ENCODE measurements around the gene AGAP2.
A peak's percentile ranks its signal among the peaks of the same experiment; 100 is the strongest.
"Not testable (repeated sequence)": the region's sequence is repeated elsewhere in the genome, so short reads cannot be mapped to it uniquely, and the experiment has no call there.

Gene AGAP2

GRCh38 chr12:57738661-57739237 is at the start of gene AGAP2:
AGAP2 (minus strand) TSS chr12:57738742; CDS start chr12:57738246, 496 bp downstream.
- DNase-seq, result peak; percentile 9

DNA sequence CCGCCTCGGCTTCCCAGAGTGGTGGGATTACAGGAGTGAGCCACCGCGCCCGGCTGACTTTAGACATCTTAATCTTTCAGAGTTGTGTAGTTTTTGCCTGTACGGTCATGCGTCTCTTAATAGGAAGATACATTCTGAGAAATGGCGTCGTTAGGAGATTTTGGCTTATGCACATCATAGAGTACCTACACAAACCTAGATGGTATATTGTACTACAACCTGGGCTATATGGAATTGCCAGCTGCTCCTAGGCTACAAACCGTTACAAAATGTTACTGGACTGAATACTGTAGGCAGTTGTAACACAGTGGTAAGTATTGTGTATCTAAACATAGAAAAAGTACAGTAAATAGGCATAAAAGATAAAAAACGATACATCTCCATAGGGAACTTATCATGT is 45.3 kb upstream of the AGAP2 start:
- DNase-seq, result no peak

- no peak for DNase-seq
These were observed 44.9 kb upstream of the AGAP2 start for GRCh38 chr12:57783466-57783801.

DNA sequence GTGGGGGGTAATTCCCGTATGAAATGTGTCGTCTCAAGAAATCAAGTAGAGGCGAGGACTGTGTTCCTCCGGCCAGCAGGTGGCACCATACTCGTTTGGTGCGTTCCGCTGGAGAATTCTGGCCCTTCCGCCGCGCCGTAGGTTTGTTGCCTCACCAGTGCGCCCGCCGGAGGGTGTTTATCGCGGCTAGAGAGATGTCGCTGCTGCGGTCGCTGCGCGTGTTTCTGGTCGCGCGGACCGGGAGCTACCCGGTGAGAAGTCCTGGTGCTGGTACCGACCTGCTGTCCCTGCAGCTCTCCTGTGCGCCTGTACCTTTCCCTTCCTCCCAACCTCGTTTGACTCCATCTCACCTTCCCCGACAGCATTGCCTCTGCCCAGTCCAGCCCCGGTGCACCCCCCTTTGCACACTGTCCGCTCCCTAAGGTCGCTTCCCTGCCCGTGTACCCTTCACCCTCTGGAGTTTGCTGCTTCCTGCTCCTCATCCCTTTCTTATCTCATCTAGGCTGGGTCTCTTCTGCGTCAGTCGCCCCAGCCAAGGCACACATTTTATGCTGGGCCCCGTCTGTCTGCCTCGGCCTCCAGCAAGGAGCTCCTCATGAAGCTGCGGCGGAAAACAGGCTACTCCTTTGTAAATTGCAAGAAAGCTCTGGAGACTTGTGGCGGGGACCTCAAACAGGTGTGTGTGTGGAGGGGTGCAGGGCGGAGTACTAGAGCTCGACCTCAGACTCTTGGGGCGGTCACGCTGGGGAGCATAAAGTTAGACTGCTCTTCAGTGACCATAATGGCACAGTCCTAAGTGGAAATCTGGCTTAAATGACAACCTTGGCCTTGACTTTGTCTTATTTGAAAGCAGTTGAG is 44.3 kb upstream of the AGAP2 start, which contains the start of gene TSFM:
TSFM (plus strand) TSS at position 180 of the 858 bp plus-strand sequence; CDS start at position 195, 15 bp downstream.
- peak; percentile 81 for DNase-seq

- no peak for DNase-seq
These were observed 43.7 kb upstream of the AGAP2 start for GRCh38 chr12:57782243-57782607.

- no peak for DNase-seq
These were observed 43.3 kb upstream of the AGAP2 start for GRCh38 chr12:57781801-57782200.

- DNase-seq, result no peak
These were observed 42.7 kb upstream of the AGAP2 start for GRCh38 chr12:57781244-57781643.

DNA sequence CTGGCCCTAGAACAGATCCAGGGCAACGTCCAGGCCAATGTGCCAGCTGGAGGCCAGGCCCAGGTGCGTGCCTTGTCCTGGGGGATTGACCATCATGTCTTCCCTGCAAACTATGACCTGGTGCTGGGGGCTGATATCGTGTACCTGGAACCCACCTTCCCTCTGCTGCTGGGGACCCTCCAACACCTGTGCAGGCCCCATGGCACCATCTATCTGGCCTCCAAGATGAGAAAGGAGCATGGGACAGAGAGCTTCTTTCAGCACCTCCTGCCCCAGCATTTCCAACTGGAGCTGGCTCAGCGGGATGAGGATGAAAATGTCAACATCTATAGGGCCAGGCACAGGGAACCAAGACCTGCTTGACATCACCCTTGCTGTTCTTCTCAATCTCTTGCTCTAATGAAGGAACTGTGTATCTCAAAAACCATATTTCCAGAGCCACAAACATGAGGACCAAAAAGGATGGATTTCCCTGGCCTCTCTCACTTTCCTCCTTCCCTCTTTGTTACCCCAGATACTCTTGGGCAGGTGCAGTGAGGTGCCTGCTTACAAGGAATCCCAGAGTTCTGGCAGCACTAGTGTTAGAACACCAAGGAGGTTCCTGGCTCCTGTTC is 41.8 kb upstream of the AGAP2 start:
- no peak for DNase-seq

- DNase-seq, result no peak
These were observed 41.2 kb upstream of the AGAP2 start for GRCh38 chr12:57779736-57780135.

- DNase-seq, result no peak
These were observed 39.4 kb upstream of the AGAP2 start for GRCh38 chr12:57777911-57778310.

GRCh38 chr12:57777367-57777766 is 38.8 kb upstream of the AGAP2 start:
- no peak for DNase-seq

DNA sequence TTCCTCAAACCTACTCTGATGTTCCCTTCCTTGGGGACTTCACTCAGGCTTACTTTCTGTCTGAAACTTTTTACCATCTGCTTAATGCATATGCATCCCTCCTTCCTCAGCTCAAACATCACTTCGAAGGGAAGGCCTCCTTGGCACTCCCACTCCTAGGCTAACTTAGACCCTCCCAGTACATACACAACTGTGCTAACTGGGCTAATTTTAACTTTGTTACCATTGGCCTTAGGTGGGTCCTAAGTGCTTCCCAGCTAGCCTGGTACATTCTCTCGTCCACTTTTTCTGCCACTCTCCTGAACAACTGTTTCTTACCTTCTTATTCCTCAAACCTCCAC is 37.7 kb upstream of the AGAP2 start:
- no peak for DNase-seq

- no peak for DNase-seq
These were observed 37.2 kb upstream of the AGAP2 start for GRCh38 chr12:57775563-57776246.

DNA sequence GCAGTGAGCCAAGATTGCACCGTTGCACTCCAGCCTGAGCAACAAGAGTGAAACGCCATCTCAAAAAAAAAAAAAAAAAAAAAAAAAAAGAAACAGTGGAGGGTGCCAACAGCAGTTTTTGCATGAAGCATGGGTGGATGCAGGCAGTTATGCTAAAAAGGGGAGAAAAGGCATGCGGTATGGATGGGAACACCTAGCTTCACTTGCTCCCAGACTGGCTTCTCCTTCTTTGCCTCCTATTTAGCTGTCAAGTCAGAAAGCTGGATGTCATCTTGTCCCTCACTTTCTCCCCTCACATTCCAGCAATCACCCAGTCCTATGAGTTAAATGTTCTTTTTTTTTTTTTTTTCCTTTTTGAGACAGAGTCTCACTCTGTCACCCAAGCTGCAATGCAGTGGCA is 36.5 kb upstream of the AGAP2 start:
- DNase-seq, result no peak

DNA sequence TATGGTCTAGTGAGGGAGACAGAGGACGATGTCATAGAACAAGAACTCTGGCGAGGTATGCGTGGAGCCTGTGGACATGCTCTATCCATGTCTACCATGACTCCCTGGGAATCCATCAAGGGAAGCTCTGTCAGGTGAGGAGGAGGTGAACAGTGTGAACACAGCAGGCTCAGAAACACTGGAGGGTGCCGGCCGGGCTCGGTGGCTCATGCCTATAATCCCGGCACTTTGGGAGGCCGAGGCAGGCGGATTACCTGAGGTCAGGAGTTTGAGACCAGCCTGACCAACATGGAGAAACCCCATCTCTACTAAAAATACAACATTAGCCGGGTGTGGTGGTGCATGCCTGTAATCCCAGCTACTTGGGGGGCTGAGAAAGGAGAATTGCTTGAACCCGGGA is 36.1 kb upstream of the AGAP2 start:
- DNase-seq, result not testable (repeated sequence)

DNA sequence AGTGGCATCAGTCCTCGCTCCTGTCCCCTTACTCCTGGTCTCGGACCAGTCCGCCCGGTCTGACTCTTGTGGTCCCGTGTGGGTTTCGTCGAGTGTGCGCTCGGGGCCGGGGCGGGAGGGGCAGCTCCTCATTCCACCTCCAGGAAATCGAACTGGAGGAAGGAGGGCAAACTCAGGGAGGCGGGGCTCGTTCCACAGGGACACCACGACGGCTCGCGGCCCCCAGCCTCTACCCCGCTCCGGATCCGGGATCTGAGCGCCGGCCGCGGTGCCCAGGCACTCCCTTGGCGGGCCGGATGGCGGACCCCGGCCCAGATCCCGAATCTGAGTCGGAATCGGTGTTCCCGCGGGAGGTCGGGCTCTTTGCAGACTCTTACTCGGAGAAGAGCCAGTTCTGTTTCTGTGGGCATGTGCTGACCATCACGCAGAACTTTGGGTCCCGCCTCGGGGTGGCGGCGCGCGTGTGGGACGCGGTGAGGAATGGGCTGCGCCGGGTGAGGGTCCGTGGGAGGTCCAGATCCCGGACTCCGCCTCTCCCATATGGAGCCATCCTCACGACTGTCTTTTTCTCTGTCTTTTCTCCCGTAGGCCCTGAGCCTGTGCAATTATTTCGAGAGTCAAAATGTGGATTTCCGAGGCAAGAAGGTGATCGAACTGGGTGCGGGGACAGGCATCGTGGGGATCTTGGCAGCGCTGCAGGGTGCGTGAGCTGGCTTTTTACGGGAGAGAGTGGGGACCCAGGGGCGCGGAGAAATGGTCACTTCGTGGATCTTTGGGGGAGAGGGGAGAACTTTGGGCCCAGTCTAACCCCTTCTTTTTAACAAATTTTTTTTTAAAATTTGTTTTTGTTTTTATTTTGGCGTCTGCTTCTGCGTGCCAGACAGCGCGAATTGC is 34.1 kb upstream of the AGAP2 start, which contains the start of gene EEF1AKMT3:
EEF1AKMT3 (plus strand) TSS at position 186 of the 894 bp plus-strand sequence; CDS start at position 297, 111 bp downstream.
- DNase-seq, result no peak

DNA sequence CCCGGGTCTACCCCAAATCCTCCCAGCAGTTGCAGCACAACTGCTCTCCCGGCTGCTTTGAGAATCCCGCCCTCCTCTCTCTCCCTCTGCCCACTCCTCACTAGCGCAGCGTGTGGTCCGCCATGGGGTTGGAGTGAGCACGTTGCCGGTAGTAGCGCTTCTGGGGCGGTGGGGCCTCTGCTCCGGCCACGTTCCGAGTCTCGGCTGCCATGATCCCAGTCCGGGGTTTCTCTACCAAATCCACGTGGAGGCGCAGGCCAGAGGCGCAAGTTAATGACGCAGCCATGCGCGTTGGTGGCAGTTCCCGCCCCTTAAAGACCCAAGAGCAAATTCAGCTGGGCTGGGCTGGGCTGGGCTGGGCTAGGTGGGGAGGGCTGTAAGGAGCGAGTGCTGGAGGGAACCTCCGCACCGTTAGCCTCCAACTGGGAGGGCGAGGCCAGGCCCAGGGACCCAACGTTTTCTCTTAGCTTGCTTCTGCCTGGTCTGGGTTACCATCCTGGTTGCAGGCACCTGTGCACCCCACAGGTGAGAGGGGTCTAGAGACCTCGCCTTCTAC is 33.4 kb upstream of the AGAP2 start, which contains the start of gene METTL1:
METTL1 (minus strand) TSS at position 233 of the 556 bp plus-strand sequence; CDS start at position 211, 22 bp downstream.
- DNase-seq, result peak; percentile 84

GRCh38 chr12:57771236-57771872 is 32.8 kb upstream of the AGAP2 start:
- peak; percentile 65 for DNase-seq

- no peak for DNase-seq
These were observed 32.2 kb upstream of the AGAP2 start for GRCh38 chr12:57770734-57771133.

DNA sequence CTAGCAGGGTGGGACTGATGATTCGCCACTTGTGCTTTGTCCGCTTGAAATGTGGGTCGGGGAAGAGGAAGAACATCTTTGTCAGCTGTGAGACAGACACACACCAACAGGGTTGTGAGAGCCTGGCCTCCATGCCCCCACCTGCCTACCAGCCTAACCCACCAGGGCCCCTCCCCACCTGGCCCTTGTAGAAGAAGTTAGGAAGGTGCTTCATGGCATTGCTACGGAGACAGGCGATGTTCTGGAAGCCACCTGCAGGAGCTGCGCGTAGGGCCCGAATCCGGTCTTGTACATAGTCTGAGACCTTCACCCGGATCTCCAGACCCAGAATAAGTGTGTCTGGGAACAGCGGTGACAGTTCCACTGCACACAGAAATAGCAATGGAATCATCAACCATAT is 31.1 kb upstream of the AGAP2 start:
- no peak for DNase-seq

- DNase-seq, result no peak
These were observed 29.3 kb upstream of the AGAP2 start for GRCh38 chr12:57767876-57768275.

Data from NCI-H1092 treated with DMSO at 0.1 percent for 48 hours (cell line).